GM19452 (cell line): Measurements from ENCODE around the gene FRMD4A.

ENCODE experiments used
- ATAC-seq: cut with Tn5 transposase; IDR thresholded peaks from one replicate; pipeline ENCODE4 v1.9.1; 2021; ENCODE audit not compliant: unreplicated experiment

The FRMD4A gene

DNA sequence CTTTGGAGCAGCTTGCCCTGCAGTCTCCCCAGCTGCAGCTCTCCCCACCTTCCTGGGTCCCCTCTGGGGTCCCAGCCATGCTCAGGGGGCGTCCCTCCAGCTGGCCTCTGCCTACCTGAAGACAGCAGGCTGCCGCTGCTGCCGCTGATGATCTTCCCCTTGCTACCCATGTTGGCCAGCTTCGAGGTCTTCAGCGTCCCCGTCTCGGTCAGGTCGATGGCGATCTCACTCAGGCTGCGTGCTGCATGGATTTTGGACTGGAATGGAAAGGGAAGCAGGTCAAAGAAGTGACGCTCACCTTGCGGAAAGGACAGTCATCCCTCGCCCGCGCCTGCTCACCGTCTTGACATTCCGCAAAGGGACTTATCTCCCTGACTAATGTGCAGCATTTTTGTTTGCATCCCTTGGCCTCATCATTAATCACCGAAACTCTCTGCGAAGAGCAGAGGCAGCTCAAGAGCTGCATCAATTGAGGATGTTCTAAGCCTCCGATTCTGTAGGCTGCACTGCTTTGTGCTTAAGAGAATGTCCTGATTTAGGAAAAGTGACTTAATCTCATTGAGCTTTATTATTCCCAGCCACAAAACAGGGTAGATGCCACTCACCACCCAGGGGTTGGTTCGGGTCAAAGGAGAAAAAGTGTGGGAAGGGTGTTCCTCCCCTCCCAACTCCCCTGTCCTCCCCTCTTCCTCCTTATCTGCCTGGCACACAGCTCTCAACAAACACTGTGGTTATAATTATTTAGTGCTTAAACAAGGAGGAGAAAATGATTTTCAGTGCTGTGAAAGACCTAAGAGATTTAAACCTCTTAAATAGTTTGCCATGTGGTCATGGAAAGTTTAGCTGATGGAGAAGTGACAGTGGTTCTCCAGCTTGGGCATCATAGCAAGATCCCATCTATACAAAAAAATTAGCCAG lies 636.7 kb downstream of the FRMD4A start:
- no peak for ATAC-seq

DNA sequence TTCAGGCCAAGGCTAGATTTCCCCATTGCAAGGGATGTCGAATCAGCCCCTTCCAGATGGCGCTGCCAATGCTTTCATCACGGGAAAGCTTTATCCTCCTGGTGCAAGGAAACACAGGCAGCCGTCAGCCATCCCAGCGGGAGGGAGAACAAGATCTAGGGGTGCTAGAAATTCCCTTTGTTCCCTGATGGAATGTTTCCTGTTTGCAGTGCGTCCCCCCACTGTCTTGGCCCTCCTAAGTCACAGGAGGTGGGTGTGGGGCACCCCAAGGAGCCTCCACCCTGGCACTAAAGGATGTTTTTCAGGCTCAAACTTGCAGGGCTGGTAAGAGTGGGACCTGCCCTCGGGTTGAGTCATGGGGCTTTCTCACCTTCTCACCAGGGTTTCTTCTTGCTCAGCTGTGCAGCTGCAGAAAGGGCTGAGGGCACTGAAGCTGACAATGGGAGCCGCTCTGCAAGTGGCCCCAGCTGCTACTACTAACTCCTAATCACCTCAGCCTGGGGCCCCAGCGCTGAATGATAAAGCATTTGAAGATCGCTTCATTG lies 640.4 kb downstream of the FRMD4A start:
- ATAC-seq = no peak

DNA sequence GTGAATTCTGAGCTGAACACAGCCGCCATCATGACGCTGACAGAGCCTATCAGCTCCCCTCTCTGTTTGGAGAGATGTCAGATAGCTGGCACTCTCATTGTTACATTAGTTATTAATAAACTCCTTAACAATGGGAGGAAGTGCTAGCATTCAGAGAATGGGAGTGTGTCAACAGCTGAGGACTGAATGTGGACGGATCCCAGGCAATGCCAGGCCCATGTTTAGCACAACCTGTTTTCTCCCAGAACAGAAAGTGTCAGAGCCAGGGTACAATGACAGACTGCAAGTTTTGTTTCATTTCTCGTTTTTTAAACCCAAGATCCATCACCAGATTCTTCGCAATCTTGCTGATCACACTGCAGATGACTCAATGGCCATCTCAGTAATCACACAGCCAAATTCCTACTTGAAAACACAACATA lies 644.4 kb downstream of the FRMD4A start:
- ATAC-seq = no peak

DNA sequence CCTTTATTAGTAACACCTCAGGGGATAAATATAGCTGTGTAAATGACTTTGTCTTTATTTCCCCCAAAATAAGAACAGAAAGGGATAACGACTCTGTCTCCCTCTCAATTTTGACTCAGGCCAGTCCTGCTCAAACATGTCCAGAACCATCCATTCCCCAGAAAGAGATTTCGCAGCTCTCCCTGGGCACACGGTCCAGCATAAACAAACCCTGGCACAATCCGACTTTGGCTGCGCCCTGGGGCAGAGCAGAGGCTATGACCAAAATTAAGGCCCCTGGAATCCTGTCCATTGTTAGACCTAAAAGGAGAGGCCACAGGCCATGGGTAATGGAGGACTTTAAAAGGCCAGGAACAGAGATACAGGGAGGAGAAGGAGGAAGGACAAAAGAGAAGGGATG lies 644.8 kb downstream of the FRMD4A start:
- no peak for ATAC-seq

DNA sequence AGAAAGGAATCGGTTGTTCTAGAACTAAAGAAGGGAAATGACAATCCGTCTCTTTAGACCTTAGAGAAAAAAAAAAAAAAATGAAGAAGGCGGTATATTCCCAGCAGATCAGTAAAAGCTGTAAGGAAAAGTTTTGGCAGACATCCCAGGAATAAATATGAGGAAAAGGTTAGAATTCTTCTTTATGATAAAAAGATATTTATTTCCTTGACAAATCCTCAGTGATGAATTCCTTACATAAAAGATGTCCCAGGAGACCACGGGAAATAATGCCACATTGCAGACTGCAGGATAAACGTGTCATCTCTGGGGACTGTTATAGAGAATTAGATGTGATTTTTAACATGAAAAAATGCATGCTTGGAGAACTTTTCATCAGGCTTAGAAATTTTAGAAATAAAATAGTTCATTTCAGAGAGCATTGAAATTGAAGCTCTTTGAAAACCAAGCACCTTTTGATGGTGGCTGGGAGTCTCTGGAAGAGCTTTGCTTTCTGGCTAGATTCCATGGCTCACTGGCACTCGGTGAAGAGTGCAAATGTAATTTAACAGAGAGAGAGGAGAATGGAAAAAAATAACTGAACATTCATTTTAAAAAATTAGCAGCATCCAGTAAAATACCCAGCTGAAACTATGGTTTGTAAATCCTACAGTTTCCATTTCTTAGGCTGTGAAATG lies 645.8 kb downstream of the FRMD4A start:
- no peak for ATAC-seq

DNA sequence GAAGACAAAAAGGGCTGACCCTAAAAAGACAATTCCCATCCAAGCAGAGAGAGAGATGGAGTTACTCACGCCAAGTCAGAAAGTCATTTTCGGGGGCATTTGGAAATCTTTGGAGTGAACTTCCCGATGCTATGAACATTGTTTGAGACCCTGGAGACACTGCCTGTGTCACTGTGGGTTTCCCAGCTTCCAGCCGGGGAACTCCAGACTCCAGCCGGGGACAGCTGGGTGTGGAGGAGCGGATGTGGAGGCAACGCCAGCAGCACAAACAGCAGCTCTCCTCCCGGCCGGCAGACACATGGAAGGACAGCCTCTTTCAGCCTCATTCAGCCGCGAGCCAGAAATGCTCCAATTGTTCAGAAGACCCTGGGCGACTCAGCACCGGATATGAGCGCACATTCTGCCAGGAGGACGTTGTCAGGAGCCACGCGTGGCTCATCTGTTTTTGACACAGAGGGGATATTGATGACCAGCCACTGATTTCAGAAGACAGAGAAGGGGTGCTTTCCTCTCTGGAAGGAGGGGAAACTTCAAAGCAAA lies 646.4 kb downstream of the FRMD4A start:
- no peak for ATAC-seq

DNA sequence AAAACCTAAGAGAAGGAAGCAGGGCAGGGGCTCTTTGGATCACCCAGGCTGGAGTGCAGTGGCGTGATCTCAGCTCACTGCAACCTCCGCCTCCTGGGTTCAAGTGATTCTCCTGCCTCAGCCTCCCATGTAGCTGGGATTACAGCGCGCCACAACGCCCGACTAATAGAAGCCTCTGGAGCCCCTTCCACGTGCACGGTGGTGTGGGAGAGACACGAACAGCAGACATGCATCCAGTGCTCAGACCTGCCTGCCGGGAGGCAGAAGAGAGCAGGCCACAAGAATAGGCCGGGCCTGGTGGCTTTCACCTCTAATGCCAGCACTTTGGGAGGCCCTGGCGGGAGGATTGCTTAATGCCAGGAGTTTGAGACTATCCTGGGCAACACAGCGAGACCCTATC lies 647.7 kb downstream of the FRMD4A start:
- no peak for ATAC-seq

DNA sequence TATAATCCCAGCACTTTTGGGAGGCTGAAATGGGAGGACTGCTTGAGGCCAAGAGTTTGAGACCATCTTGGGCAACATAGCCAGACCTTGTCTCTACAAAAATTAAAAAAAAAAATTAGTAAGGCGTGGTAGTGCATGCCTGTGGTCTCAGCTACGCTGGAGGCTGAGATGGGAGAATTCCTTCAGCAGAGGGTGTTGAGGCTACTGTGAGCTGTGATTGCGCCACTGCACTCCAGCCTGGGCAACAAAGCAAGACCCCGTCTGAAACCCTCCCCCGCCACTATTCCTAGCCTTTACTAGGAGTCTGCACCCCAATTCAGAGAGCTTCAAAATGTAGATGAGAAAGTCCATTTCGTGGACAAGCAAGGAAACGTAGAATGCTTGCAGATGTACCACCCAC lies 648.8 kb downstream of the FRMD4A start:
- ATAC-seq = no peak

DNA sequence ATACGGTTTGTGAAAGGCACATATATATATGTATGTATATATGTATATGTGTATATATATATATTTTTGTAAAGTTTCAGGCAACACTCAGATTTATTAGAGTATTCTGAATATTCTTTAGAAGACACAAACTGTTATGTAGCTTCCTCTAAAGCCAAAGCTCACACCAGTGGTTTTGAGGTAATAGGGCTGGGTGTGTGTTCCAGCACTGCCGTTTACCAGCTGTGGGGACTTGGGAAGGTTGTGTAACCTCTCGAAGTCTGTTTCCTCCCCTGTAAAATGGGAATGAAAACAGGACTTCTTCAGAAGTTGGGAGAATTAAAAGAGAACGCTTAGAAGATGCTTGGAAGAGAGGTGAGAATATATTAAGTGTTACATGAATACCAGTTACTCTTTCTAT lies 649.2 kb downstream of the FRMD4A start:
- no peak for ATAC-seq

DNA sequence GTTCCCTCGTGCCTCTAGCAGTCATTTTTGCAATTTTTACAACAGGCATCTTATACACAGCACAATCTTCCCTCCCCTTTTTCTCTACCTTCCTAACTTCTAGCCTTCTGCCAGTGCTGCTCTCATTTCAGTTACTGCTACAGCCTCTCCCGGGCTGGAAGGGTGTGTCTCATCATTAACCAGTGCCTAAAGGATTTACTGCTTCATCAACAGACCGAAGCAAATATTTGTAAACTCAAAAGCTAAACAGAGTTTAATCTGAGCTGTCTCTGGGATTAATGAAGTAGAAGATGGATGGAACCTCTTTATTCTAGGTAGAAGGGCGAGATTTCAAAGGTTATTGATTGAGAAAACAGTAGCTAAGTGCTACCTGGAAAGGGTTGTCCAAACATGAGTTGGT lies 649.6 kb downstream of the FRMD4A start:
- no peak for ATAC-seq

DNA sequence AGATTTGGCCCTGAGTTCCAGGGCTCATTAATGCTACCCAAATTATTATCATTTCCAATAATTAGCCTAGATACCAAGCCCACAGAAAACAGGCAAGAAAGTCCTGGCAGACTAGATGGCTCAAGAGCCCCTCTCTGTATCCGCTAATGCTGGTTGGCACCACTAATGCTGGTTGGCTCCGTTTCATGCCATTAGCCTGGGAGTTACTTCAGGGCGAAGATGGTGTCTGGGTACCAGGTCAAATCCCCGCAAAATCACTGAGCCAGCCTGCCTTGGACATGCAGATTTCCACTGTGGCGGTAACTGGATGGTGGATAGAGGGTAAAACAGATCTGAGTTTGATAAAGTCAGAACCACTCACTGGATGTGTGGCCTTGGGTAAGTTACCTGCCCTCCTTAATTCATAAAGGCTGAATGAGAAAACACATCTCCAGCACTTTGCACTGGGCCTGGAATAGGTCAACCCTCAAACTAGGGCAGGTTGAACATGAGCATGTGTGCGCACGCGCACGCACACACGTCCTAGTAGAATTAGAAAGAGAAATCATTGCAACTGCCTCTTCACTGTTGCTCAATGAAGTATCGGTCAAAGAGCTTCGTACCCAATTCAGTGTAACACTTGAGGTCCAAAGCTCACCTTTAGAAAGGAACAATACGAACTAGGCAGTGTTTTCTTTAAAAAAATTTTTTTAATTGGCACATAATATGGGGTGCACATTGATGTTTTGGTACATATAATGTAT lies 652.5 kb downstream of the FRMD4A start:
- no peak for ATAC-seq

DNA sequence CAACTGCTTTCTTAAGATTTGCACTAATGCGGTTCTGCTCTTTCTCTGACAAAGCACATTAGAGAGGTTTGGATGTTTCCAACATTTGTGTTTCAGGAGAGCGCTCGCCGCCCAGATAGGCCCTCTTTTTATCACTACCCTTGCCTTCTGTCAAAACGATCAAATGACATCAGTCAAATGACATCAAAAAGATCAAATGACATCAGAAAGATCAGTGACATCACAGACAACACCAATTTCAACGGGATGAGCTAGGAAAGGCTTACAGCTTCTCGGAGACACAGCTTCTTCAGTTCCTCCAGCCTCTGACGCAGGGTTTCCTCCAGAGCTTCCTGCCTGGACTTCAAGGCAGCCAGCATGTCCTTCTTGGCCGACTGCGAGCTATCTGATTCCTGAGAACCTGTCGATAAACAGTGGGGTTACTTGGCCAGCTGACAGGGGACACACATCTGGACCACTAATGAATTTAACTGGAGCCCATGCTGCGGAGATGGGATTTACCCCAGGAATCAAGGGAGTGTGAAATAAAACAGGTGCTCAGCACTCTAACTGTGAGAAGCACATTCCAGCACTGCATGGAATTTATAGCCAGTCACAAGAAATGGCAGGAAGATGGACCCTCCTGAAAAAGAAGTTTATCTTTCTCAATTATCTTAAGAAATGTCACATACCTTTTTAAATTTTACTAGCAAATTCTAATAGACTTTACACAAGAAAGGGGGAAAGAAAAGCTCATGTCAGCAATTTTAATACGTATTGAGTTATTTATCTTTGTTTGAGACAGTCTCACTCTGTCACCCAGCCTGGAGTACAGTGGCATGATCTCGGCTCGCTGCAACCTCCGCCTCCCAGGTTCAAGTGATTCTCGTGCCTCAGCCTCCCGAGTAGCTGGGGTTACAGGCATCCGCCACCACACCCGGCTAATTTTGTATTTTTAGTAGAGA lies 655.8 kb downstream of the FRMD4A start:
- no peak for ATAC-seq

DNA sequence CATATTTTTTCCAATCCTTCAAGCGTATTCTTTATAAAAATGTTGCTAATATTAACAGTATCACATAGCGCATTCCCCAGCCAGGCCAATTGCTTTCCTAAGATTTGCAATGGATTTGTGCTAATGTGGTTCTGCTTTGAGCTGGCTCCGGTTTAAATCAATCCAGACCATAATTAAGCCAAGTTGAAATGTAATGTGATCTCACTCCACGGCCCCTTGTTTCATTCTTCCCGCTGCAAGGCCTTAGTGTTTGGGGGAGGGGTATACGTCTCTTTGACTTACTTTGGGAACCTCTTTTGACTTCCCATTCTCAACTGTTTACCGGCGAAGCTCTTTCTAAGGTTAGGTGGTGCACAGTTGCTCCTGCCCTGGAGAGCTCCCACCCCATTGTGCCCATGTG lies 657.6 kb downstream of the FRMD4A start:
- no peak for ATAC-seq

DNA sequence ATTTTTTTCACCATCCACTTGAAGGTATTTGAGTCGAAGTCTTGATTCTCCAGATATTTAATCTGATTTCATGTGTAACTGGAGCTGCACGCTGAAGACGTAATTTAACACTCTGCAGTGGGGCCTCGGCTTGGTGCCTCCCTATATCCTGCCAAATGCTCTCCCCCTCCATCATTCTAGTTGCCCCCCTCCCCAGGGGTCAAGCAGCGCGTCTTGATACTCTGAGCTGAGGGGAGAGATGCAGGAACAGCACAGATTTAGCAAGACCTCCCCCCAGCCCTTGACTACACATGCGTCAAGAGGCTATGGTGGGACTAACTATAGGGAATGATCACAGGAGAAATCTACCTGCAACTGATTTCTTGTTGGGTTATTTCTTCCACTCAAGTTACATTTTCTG lies 658.2 kb downstream of the FRMD4A start:
- no peak for ATAC-seq

DNA sequence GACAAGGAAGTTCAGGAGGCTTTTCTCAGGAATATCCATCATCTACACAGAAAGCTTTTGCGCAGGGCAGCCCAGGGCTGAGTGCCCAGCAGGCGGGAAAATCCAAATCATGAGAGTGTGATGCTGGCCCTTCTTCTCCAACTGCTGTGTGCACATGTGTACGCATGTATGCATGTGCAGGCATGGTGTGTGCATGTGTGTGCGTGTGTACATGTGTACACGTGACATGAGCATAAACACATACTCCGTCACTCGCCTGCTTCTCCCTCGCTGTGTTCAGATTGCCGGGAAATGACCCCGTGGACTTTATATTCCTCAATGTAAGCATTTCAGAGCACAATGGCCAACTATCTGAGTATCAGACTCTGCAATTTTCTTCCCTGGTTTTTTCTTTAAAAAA lies 658.8 kb downstream of the FRMD4A start:
- ATAC-seq = no peak

DNA sequence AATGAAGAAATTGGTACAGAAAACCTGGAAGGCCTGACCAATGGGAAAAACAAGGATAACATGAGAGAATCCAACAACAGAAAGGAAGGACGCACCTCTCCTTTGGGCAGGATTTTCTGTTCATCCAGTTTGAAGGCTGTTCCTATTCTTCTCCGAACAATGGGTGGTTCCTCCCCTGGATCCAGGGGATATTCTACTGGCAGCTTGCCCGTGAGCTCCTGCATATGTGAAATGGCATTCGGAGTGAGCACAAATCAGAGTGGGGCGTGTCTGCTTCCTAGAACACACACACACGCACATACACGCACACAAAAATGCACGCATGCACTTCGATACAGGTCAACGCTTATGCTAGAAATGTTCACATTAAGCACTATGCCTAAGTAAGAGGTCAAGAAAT lies 660.4 kb downstream of the FRMD4A start:
- ATAC-seq = no peak

DNA sequence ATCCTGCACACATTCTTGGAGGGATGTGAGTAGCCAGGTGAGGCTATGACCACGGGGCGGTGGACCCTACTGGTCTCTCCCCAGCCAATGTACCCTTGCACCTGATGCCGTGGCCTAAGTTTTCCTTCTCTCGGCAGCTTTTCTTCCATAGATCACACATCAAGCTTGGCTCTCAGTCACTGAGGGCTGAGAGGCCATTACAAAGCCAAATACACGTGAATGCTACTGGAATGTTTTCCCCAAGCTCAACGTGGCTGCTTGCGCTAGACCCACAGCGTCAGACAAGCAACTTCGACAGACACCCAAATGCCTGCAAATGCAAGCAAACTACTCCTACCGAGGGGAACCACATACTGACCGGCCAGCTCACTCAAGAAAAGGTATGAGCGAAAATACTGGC lies 660.8 kb downstream of the FRMD4A start:
- ATAC-seq = no peak

DNA sequence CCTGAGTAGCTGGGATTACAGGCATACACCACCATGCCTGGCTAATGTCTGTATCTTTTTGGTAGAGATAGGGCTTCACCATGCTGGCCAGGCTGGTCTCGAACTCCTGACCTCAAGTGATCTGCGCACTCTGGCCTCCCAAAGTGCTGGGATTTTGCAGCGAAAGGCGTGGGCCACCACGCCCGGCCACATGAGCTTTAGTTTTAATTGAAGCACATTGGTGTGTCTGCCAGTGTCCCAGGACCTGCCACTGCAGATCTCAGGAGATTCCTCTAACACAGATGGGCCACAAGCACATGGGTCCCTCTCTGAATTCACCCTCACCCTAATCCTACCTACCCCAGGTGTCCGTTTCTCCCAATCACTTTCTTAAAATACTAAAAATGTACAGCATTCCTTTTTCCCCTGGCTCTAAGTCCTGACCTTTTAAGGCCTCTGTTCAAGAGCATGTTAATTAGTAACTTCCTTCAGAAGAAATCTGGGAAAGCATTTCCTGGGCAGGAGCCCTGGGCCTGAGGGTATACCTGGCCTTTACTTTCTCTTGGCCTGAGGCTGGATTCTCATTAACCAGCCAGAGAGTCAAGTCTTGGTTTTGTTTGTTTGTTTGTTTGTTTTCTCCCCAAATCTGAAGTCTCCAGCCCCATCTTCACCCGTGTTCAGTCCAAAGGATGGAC lies 661.4 kb downstream of the FRMD4A start:
- no peak for ATAC-seq

DNA sequence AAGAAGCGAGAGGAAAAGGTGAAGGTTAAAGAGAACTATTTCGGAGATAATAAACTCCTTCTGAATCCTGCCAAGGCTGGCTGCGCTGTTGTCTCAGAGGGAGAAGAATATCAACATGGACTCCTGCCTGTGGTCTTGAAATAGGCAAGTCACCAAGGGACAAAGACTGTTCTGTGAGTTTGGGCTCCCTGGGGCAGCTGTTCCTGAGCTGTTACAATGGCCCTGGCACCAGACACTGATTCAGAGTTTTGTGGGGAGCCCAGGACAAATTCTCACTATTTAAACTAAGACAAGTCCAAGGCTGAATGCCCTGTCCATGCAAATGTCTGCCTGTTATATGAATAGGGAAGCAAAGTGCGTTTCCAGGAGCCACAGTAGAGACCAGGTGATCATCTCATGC lies 662.6 kb downstream of the FRMD4A start:
- ATAC-seq = no peak
